GM19438 (cell line): ENCODE results near the gene CCHCR1.
"Not testable (repeated sequence)": the region's sequence is repeated elsewhere in the genome, so short reads cannot be mapped to it uniquely, and the experiment has no call there.

Source experiments
- ATAC-seq: cut with Tn5 transposase; IDR thresholded peaks from one replicate; pipeline ENCODE4 v1.9.1; 2021; ENCODE audit warnings: low read depth; ENCODE audit not compliant: unreplicated experiment

CCHCR1 gene

GRCh38 chr6:31157513-31158139 is at the start of gene CCHCR1:
Gene CCHCR1 (minus strand): TSS chr6:31157802. CDS start chr6:31157600, 202 bp downstream.
- ATAC-seq, result no peak

GRCh38 chr6:31205638-31206037 is 48.0 kb upstream of the CCHCR1 start:
- ATAC-seq, result no peak

- no peak for ATAC-seq
Observed at GRCh38 chr6:31204751-31205145, 47.1 kb upstream of the CCHCR1 start.

- peak; percentile 44 for ATAC-seq
Observed at GRCh38 chr6:31203345-31203979, 45.9 kb upstream of the CCHCR1 start.

GRCh38 chr6:31202259-31203166 is 44.9 kb upstream of the CCHCR1 start:
- ATAC-seq, result no peak

GRCh38 chr6:31199105-31199452 is 41.5 kb upstream of the CCHCR1 start:
- ATAC-seq, result not testable (repeated sequence)

- peak; percentile 58 for ATAC-seq
Observed at GRCh38 chr6:31197559-31198305, 40.1 kb upstream of the CCHCR1 start.

GRCh38 chr6:31196251-31197022 is 38.8 kb upstream of the CCHCR1 start:
- not testable (repeated sequence) for ATAC-seq

DNA sequence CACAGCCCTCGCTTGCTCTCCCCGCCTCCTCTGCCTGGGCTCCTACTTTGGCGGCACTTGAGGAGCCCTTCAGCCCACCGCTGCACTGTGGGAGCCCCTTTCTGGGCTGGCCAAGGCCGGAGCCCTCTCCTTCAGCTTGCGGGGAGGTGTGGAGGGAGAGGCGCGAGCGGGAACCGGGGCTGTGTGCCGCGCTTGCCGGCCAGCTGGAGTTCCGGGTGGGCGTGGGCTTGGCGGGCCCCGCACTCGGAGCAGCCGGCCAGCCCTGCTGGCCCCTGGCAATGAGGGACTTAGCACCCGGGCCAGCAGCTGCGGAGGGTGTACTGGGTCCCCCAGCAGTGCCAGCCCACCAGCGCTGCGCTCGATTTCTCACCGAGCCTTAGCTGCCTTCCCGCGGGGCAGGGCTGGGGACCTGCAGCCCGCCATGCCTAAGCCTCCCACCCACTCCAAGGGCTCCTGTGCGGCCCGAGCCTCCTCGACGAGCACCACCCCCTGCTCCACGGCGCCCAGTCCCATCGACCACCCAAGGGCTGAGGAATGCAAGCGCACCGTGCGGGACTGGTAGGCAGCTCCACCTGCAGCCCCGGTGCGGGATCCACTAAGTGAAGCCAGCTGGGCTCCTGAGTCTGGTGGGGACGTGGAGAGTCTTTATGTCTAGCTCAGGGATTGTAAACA is 37.8 kb upstream of the CCHCR1 start:
- ATAC-seq, result not testable (repeated sequence)

DNA sequence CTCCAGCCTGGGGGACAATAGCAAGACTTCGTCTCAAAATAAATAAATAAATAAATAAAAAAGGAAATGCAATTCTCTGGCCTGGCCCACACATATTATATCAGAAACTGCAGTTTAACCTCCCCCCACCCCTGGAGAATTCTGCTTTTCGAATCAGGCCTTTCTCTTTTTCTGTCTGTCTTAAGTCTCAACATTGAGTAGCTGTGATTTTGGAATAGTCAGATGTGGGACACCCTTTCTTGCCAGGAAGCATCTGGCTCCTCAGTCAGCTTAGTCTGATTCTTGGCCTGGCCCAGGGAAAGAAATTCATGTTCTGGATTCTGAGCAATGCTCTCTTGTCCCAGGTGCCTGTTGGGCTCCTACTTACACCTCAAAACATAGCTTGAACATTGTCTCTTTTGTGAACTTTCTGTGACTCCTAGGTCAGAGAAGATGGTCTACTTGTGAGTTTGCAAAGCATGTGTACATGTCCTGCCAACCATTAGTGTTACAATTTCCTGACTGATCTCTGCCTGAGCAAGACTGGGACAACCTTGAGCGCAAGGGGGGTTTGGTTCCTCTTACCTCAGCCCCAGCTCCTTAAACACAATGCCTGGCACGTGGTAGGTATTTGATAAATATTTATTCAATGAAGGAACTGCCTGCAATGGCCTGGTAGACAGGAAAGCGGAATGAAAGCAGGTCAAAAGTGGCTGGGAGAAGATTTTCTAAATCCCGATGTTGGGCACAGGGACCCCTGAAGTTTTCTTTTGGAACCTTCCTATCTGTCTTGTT is 36.6 kb upstream of the CCHCR1 start:
- ATAC-seq, result no peak

GRCh38 chr6:31193206-31193605 is 35.6 kb upstream of the CCHCR1 start:
- ATAC-seq, result no peak

DNA sequence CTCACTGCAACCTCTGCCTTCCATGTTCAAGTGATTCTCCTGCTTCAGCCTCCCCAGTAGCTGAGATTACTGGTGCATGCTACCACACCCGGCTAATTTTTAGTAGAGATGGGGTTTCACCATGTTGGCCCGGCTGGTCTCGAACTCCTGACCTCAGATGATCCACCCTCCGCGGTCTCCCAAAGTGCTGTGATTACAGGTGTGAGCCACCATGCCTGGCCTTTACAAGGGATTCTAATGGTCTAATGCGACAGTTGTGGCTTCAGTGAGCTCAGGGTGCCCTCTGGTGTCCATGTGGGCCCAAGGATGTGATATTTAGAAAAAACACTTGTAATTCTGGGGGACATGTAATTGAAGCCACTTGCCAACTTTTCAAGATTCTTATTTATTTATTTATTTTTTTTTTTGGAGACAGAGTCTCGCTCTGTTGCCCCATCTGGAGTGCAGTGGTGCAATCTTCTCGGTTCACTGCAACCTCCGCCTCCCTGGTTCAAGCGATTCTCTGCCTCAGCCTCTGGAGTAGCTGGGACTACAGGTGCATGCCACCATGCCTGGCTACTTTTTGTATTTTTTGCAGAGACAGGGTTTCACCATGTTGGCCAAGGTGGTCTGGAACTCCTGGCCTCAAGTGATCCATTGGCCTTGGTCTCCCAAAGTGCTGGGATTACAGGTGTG is 35.0 kb upstream of the CCHCR1 start:
- not testable (repeated sequence) for ATAC-seq

DNA sequence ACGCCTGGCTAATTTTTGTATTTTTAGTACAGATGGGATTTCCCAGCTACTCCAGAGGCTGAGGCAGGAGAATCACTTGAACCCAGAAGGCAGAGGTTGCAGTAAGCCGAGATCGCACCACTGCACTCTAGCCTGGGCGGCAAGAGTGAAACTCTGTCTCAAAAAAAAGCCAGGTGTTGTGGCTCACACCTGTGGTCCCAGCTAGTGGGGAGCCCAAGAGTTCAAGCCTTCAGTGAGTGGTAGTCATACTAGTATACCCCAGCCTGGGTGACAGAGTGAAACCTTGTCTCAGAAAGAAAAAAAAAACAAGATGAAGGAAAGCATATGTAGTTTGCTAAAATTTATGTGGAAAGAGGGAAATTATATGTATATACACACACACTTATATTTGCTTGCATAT is 32.9 kb upstream of the CCHCR1 start:
- peak; percentile 65 for ATAC-seq

- not testable (repeated sequence) for ATAC-seq
Observed at GRCh38 chr6:31189223-31189622, 31.6 kb upstream of the CCHCR1 start.

GRCh38 chr6:31187780-31188194 is 30.2 kb upstream of the CCHCR1 start:
- no peak for ATAC-seq

GRCh38 chr6:31186052-31186734 is 28.6 kb upstream of the CCHCR1 start:
- ATAC-seq, result no peak

- ATAC-seq, result not testable (repeated sequence)
Observed at GRCh38 chr6:31185695-31186051, 28.1 kb upstream of the CCHCR1 start.

DNA sequence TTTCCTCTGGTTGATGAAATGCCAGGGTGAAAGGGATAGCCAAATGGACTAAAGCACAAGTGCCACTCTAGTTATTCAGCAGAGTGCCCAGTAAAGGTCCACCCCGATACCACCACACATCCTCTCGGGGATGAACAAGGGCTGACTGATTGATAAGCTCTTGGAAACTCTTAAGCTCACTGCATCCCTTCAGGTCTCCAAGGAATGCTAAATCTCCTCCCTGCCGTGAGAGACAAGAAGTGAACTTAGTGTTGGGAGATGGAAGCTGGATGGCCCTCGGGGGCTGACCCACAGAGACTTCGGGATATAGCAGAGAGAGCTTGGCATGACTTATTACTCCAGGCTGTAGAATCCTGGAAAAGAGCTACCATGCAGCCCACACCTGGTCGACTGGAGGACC is 26.3 kb upstream of the CCHCR1 start:
- ATAC-seq, result not testable (repeated sequence)
